Measurements from ENCODE around the gene IL18BP. TPM values are rescaled to one million over a fixed set of nuclear protein-coding genes. Genes with fewer than 3 reads are reported as not detected.

IL18BP gene
- total RNA-seq, 2 donors from 2014 or later: 3.1 to 9.6 TPM

- H3K27ac ChIP-seq: peak overlapping the region; percentile 91 to 98 (median 95)
- peak overlapping the region; percentile 35 to 66 for H3K4me3 ChIP-seq
- no peaks in the 10 kb centered on the region for H3K9me3 ChIP-seq
- ATAC-seq (peak; percentile 12), DNase-seq (peak; percentile 68 to 88 (median 80))
- peaks cover 55% of the 10 kb centered on the region for H3K4me1 ChIP-seq
- no peak for TF ChIP-seq CTCF (IDR thresholded peaks at IDR 0.05)
- peak in 2 of 3 donors; percentile 12 to 20 for TF ChIP-seq POLR2A (IDR thresholded peaks at IDR 0.05)
- 11 to 19% methylated on average over 5 of the region's 5 CpGs for WGBS, 2 donors
- intact Hi-C loops (cut with DNase I): no loop called here
- no peaks in the 10 kb centered on the region for H3K27me3 ChIP-seq
- H3K36me3 ChIP-seq (replicated peaks in 1 of 2; ENCODE audit: insufficient read depth in 1 of 2, low read depth in 2 of 2): peaks cover 0 to 3% of the 10 kb centered on the region in 2 donors
Observed at GRCh38 chr11:72039031-72039855, 40.5 kb downstream of the IL18BP start.

GRCh38 chr11:72039856-72040401 lies 41.2 kb downstream of the IL18BP start:
- intact Hi-C loops (cut with DNase I): no loop called here
- peak overlapping the region; percentile 91 to 98 (median 95) for H3K27ac ChIP-seq
- no peaks in the 10 kb centered on the region for H3K27me3 ChIP-seq
- peak overlapping the region; percentile 35 to 66 for H3K4me3 ChIP-seq
- H3K9me3 ChIP-seq: no peaks in the 10 kb centered on the region
- peaks cover 0 to 3% of the 10 kb centered on the region in 2 donors for H3K36me3 ChIP-seq (replicated peaks in 1 of 2; ENCODE audit: insufficient read depth in 1 of 2, low read depth in 2 of 2)
- 2 to 12% methylated on average over 6 of the region's 6 CpGs for WGBS, 2 donors
- TF ChIP-seq CTCF (IDR thresholded peaks at IDR 0.05) (no peak), POLR2A (IDR thresholded peaks at IDR 0.05) (no peak)
- peaks cover 59% of the 10 kb centered on the region for H3K4me1 ChIP-seq
- ATAC-seq: no peak
- peak; percentile 22 to 59 (median 46) for DNase-seq

GRCh38 chr11:72040491-72041363 lies 42.0 kb downstream of the IL18BP start:
- intact Hi-C loops (cut with DNase I): no loop called here
- WGBS, 2 donors: 0% methylated on average over 21 to 23 of the region's 23 CpGs
- DNase-seq: peak; percentile 95 to 96 (median 96)

More at GRCh38 chr11:72040491-72041363, 42.0 kb downstream of the IL18BP start:
- H3K36me3 ChIP-seq (replicated peaks in 1 of 2; ENCODE audit: insufficient read depth in 1 of 2, low read depth in 2 of 2): no peaks in the 10 kb centered on the region
- no peak for TF ChIP-seq CTCF (IDR thresholded peaks at IDR 0.05)
- TF ChIP-seq POLR2A (IDR thresholded peaks at IDR 0.05): no peak
- ATAC-seq: peak; percentile 86
- peak overlapping the region; percentile 35 to 66 for H3K4me3 ChIP-seq
- H3K9me3 ChIP-seq: no peaks in the 10 kb centered on the region
- H3K4me1 ChIP-seq: peaks cover 59% of the 10 kb centered on the region
- H3K27ac ChIP-seq: peak overlapping the region; percentile 91 to 98 (median 95)
- no peaks in the 10 kb centered on the region for H3K27me3 ChIP-seq
